Forelimb muscle (tissue), 1 donor: Measurements from ENCODE around the gene RPS24. TPM values are rescaled to one million over a fixed set of nuclear protein-coding genes. Genes with fewer than 3 reads are reported as not detected.
"Not testable (repeated sequence)": the region's sequence is repeated elsewhere in the genome, so short reads cannot be mapped to it uniquely, and the experiment has no call there.

ENCODE experiments used
- DNase-seq: peaks from one replicate; pipeline ENCODE4 v3.0.0-alpha.2; 2013; ENCODE audit warnings: low read depth
- polyA plus RNA-seq: library from polyadenylated mRNA; unstranded; fragments of 120-200 nt; gene quantifications from one replicate; pipeline ENCODE4 v1.2.1, GENCODE V29; 2013; ENCODE audit not compliant: insufficient read length

Gene RPS24
- polyA plus RNA-seq, 1 donor, result 3,592 TPM

DNA sequence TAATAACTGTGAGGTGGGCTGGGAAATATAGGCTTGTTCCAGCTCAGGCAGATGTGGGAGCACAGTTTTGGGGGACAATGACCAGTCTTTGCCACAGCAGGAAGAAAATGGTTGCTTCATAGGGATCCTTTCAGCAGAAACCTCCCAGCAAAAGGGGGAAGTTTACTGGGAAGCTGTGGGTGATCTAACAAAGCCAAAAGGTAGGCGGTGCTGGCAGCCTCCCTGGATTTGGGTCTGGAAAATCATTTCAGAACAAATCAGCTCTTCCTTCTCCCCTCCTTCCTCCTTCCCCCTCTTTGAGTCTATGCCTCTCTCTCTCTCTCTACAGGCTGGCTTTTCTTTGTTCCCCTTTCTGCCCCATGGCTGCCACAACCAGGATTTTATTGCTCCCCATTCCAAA lies 16.2 kb downstream of the RPS24 start:
- no peak for DNase-seq

DNA sequence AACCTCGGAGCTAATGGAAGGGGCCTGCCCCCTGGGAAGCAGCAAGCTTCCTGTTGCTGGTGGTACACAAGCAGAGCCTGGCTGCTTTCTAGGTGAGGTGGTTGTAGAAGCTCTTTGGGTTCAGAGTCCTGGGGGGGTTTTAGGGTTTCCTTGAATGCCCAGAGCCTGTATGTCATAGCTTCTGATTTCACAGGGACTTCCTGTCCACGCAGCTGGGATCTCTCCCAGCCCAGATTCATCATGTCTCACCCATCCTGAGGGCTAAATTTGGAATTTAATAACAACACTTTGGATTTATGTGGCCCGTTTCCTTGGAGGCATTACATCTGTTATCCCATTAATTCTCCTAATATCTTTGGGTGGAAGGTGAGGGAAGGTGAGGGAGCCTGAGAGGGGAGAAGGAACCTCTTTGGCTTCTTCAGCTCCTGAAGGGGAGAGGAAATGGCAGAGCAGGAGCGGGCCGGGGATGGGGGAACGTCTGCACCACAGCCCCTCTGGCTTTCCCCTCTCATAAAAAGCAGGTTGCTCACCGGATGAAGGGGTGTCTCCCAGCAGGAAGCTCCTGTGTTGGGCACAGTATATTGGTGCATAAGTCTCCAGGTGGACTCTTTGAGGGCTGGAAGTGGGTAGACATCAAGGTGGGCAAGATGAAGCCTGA lies 19.7 kb downstream of the RPS24 start:
- DNase-seq, result no peak

DNA sequence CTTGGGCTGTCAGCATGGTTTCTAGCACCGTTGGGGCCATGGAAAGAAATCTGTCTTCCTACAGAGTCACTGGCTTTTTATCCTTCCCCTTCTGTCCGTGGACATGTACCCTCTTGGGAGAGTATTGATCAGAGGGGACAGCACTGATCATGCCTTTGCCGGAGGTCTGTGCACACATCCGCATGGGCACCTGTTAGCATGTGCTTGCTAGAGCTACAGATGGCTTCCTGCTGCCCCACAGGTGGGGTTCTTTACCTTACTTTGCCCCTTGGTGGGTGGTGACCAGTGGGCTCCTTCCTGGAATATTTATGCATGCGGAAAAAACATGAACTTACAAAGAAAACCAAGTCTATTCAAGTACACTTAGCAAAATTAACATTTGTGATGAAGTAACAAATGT lies 24.9 kb downstream of the RPS24 start:
- DNase-seq, result no peak

DNA sequence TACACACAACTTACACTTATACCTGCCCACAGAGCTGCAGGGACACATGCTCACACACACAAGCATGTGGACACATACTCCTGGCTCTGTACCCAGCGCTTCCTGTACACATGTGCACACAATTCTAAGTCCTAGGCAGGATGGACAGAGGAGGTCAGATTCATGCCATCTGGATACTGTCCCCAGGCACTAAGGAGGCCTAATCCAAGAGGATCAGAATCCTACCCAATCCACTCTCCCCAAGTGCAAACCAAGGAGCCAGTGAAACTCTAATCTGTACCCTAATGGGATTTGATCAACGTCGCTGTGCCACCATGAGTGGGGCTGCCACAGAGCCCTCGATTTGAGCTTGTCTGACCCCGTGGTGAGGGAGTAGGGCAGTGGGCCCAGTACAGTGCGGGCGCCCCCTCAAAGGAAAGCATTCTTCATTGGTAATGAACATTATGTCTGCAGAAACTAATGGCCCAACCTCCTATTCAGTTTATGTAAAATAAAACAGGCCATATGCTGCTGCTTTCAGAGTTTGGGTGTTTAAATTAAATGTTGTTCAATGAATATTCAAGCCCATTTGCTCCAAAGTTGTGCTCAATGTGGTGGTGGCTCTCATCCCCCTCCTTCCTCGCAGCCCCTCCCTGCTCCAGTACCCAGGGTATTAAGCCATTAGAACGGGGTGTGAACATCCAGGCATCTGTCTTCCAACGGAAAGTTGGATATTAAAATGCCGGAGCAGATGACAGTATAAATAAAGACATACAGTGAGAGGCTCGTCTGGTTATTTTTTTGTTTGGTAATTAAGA lies 26.4 kb downstream of the RPS24 start:
- DNase-seq, result no peak

DNA sequence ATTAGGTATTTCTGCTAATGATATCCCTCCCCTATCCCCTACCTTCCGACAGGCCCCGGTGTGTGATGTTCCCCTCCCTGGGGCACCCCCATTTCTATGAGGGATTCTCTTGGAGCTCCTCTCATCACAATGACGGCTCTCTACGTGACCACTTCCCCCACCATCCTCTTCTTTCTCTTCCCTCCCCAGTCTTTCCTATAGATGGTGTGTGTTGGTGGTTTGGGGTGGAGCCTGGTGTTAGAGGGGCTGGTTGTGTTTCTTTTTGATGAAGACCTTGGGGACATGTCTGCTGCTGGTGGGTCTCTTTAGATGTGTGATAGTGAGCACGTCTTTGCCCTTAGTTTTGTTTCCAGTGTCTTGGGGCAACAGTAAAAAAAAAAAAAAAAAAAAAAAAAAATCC lies 28.6 kb downstream of the RPS24 start:
- no peak for DNase-seq

DNA sequence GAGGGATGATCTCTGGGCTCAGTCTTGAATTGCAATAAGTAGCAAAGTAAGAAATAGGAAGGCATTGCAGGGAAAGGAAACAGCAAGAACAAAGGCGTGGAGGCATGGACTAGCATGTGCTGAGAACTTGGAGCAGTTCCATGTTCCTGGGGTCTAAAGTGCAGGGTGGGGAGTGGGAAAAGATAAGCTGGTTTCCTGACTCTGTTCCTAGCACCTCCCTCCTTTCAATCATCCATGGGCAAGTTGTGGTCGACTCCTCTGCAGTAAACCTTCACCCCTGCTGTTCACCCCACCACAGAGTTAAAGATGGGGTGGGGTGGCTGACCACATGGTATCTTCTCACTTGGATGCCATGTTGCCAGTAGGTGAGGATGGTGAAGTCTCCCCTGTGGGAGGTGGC lies 29.6 kb downstream of the RPS24 start:
- no peak for DNase-seq

DNA sequence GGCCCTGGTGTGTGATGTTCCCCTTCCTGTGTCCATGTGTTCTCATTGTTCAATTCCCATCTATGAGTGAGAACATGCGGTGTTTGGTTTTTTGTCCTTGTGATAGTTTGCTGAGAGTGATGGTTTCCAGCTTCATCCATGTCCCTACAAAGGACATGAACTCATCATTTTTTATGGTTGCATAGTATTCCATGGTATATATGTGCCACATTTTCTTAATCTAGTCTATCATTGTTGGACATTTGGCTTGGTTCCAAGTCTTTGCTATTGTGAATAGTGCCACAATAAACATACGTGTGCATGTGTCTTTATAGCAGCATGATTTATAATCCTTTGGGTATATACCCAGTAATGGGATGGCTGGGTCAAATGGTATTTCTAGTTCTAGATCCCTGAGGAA lies 31.3 kb downstream of the RPS24 start:
- DNase-seq, result not testable (repeated sequence)

DNA sequence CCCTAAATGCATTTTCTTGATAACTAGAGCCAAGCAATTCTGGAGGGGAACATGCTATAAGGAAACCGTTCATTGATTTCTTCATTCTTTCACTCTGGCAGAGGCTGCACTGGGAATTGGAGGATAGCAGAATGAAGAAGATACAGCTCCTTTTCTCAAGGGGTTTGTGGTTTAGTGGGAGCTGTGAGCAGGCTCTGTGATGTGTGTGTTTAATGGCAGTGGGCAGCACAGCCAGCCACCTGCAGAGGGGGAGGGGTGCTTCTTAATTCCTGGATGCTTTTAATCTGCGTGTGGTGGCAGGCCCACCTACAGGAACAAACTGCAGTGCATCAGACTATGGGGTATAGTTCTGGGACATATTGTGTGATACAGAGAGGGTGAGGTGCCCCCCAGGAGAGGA lies 31.9 kb downstream of the RPS24 start:
- no peak for DNase-seq

DNA sequence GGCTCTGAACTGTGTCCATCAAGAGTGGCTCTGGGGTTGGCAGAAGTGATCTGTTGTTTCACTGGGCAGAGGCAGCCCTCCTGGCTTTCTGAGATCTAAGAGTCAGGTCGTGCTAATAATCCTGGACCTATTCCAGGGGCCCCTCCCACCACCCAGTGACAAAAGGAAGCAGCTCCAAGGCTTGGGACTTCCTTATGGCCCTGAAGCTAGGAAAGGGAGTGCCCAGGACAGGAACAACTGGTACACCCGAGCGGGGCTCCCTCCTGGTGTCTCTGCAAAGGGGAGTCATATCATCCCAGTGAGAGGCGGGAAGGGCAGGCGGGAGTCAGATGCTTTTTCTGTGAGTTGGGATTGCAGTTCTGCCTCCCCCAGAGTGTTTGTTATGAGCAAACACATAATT lies 32.3 kb downstream of the RPS24 start:
- DNase-seq, result no peak

DNA sequence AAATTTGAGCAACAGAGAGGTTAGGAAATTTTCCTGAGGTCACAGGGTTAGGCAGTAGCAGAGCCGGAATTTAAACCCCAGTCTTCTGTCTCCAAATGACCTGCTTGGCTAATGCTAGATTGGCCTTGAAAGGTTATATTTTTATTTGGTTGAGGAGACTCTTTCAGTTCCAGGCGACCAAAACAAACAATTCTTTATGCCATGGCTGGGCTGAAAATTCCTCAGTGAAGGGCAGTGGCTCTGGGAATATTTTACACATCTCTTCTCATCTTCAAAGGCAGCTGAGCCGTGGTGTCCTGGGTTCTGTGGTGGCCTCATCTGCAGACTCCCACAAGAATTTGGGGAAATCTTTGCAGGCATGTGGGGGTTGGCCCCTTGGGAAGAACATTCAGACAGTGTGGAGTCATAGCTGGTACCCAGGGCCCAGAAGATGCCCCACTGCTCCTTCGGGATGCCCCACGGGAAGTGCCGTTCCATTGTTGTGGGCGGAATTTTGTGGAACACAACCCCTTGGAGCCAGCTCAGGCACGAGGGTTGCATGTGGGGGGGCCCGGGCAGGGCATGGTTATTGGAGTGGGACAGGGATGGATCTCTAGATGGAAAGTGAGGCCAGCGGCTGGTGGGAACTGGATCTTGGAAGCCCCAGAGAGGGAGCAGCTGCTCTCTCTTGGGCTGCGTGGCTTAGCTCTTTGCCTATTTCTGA lies 33.2 kb downstream of the RPS24 start:
- DNase-seq, result no peak

DNA sequence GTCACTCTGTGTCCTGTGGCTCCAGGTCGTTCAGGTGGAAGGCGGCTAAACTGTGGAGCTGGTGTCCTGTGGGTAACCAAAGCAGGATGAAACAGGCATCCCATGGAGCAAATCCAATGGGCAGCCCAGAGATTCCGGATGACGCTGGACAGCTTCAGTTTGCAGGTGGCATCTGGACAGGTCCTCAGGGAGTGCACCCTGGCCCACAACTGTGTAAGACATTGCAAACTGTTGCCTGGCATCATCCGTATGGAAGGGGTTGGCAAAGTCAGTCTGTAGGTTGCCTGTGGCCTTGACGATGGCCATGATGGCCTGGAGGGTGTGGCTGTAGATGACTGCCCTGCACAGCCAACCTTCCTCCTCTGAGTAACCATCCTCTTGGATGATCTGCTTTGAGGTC lies 35.5 kb downstream of the RPS24 start:
- DNase-seq, result no peak

DNA sequence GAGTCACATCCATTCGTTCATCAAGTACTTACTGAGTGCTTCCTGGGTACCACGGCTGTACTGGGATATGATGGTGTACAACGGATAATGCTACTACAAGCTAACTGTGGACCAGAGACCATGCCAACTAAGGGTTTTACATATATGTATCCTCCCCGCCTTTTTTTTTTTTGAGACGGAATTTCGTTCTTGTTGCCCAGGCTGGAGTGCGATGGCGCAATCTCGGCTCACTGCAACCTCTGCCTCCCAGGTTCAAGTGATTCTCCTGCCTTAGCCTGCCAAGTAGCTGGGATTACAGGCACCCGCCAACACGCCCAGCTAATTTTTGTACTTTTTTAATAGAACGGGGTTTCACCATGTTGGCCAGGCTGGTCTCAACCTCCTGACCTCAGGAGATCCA lies 36.4 kb downstream of the RPS24 start:
- not testable (repeated sequence) for DNase-seq

DNA sequence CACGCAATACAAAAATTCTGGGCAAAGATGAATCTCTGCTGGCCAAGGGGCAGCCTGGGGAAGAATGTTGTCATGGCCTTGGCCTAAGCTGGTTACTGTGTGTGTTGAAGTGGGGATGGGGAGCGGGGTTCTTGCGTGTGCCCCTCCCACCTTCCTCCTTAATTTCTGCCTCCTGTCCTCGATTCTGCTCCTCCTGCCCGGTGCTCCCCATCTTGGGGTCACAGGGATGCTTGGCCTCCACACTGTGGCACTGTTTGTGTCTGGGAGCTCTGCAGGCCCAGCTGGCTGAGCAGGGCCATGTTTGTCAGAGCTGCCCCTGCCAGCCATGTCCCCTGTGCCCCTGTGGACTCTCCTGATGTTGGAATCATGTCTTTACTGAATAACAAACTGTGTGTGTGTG lies 37.1 kb downstream of the RPS24 start:
- DNase-seq, result no peak

DNA sequence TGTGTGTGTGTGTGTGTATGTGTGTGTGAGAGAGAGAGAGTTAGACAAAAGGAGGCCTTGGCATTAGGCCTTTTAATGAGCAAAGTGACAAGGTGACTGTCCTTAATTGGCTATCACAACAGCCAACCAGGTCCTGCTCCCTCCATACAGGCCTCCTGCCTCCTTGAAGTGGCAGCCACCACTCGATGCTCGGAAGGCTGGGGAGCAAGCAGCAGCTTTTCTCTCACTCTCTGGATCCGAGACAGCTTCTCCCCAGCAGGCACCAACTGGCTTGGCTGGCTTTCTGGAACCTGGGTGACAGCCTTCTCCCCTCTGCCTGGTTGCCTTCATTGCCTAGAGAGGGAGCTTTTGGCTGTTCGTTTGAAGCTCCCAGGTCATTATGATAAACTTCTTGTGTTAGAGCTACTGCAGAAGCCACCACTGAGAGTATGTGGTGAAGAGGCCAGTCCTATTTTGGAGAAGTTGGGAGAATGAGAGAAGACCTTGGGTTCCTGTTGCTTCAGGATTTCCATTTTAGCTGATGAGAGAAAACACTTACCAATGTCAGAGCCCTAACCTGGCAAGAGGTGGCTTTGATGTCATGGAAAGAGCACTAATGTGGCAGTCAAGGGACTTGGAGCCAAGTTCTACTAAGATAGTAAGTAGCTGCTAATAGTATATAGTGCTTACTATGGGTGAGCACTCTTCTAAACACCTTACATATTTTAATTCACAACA lies 37.6 kb downstream of the RPS24 start:
- no peak for DNase-seq

DNA sequence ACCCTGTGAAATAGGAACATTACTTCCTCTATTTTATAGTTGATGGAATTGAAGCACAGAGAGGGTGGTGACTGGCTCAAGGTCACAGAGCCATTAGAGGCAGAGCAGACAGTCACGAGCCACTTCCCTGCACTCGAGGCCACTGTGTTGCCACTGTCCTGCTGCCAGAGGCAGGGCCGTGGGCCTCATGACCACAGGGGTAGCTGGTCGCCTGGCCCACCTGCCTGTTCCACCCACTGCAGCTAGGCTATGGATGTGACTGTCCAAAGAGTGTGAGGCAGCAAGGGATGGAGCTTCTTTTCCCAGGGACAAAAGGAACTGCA lies 38.2 kb downstream of the RPS24 start:
- DNase-seq, result no peak

DNA sequence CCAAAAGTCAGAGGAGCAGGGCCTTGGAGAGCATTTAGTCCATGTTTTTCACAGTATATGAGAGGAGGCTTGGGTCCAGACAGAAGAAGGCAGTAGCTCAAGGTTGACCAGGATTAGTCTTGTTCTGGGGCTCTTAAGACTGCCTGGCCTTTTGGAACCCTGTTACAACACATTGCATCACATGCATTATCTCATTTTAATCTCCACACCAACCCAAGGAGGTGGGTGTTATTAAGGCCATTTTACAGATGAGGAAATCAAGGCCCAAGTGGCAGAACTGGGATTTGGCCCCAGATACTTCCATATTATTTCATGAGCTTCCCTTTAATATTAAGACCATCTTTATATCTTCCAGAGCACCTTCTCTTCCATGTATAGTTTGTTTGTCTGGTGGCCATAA lies 38.8 kb downstream of the RPS24 start:
- no peak for DNase-seq

DNA sequence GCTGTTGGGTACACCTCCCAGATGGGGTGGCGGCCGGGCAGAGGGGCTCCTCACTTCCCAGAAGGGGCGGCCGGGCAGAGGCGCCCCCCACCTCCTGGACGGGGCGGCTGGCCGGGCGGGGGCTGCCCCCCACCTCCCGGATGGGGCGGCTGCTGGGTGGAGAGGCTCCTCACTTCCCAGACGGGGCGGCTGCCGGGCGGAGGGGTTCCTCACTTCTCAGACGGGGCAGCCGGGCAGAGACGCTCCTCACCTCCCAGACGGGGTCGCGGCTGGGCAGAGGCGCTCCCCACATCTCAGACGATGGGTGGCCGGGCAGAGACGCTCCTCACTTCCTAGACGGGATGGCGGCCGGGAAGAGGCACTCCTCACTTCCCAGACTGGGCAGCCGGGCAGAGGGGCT lies 42.1 kb downstream of the RPS24 start:
- DNase-seq, result not testable (repeated sequence)

DNA sequence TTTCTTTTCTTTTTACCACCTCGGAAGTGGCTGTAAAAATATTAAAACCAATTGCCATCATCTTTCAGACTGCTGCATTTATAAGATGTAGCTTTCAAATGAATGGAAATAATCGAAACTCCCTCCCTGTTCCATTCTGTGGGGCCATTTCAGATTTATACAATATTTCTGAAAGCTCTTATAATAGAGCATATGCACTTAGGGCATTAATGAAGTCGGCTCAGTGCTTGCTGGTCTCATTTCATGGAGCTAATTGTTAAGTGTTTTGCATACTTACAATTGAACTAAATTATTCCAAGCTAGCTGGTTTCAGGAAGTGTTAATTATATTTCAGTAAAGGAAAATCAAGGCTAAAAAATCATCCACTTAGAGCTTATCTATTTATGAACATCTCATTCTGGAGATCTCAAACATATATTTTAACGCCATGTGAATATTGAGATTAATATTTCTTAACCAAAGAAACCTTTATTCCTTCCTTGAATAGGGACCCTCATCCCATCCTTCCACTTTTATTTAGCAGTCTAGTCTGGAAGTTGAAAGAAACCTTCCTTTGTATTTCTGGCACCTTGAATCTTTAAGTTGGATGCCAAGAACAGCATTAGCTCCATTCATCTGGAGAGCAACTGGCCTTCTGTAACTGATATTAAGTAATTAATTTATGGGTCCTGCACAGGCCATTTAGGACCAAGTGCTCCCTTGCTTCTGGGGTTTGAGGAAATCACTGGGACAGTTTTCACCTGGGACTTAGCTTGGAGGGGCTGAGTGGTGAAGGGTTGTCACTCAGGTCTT lies 45.1 kb downstream of the RPS24 start:
- DNase-seq, result no peak

DNA sequence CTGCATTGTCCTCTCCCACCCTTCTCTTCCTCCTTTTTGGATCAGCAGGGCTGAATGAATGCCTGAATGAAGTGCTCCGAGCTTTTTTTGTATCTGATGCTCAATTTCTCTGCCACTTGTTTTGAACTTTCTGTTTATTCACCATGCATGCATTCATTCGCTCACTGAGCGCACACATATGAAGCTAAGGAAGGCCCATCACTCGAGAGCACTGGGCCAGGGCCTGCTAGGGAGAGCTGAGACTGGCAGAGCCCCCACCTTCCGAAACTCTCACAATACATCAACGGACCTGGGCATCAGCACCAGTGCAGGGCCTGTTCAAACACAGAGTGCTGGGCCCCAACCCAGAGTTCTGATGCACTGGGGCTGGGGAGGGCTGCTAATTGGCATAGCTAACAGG lies 45.7 kb downstream of the RPS24 start:
- no peak for DNase-seq

DNA sequence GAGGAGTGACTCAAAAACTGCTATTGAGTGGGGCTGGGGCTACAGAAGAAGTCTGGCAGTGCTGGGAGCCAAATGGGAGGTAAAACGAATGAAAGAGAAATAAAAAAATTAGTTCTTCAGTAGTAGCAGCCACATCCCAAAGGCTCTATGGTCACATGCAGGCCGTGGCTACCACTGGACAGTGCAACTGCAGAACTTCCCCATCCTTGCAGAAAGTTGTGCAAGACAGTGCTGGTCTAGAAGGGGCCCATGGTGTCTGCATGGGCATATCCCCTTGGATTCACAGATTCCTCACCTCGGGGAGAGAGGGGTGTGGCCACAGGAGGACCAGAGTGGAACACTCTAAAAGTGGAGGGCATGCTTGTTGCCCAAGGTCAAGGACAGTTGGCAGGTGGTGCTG lies 47.6 kb downstream of the RPS24 start:
- no peak for DNase-seq

DNA sequence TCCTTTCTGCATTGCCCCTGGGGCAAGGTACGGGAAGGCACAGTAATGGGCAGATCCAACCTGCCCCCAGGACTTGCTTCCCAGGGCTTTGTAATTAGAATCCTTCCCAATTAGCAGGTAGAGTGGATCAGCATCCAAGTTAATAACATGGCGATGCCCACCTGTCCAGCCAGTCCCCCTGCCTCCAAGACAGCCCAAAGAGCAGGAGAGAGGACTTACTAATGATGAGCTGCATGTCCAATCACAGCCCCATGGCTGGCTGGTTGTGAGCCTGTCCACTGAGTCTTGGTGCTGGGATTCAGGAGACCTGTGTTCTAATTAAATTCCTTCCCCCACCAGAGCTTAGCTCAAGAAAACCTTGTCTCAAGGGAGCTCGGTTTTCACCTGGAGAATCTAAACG lies 49.0 kb downstream of the RPS24 start:
- DNase-seq, result no peak
